ENCODE results near the gene BRIX1. TPM values are rescaled to one million over a fixed set of nuclear protein-coding genes. Genes with fewer than 3 reads are reported as not detected.

Gene BRIX1
- total and polyA plus RNA-seq, 2 of the 13 experiments (the other 11 are each of a cell fraction or from before 2014, with no cell fraction given): 23.6 to 78.4 TPM

GRCh38 chr5:34876275-34876674 lies 39.2 kb upstream of the BRIX1 start:
- BruUV-seq (replicated peaks): no TSS peak
- H3K27me3 ChIP-seq (ENCODE audit: control insufficient read depth in 1 of 2, insufficient read depth in 2 of 2, low read length in 2 of 2): no peaks in the 10 kb centered on the region; a peak in 1 of 5 replicates
- H3K9ac ChIP-seq (ENCODE audit: insufficient read depth, low read depth, low read length): no peak overlapping the region
- ChIA-PET POLR2A (no interaction called here), CTCF (ENCODE audit: low intra/inter-chr PET ratio, low total read pairs) (no interaction called here)
- no peaks in the 10 kb centered on the region for H4K20me1 ChIP-seq (ENCODE audit: insufficient read depth, low read length)
- peaks cover 10% of the 10 kb centered on the region for H3K4me1 ChIP-seq (ENCODE audit: insufficient read depth, low read length)
- FAIRE-seq (no peak), ATAC-seq (no peak), DNase-seq (ENCODE audit: low spot score) (no peak)
- in situ Hi-C loops (cut with HindIII; ENCODE audit: extremely low pct_ligation_motif_present, low pct_unique_long_range_greater_than_20kb) (no loop called here), intact Hi-C loops (cut with micrococcal nuclease; ENCODE audit: unreplicated experiment) (no loop called here)
- H3K27ac ChIP-seq (ENCODE audit: extremely low read length, insufficient read depth, low read length): no peak overlapping the region
- H2AFZ ChIP-seq (ENCODE audit: low read length): no peak overlapping the region
- H3K4me2 ChIP-seq (ENCODE audit: low read depth, low read length): no peak overlapping the region
- H3K4me3 ChIP-seq (replicated peaks in 1 of 3; ENCODE audit: insufficient read depth in 1 of 3, low read depth in 2 of 3, low read length in 3 of 3): no peak overlapping the region
- H3K36me3 ChIP-seq (replicated peaks in 1 of 2; ENCODE audit: control insufficient read depth in 1 of 2, insufficient read depth in 2 of 2, low read length in 2 of 2): no peaks in the 10 kb centered on the region
- H3K9me3 ChIP-seq (ENCODE audit: low read length): peaks cover 7% of the 10 kb centered on the region
- TF ChIP-seq NONO (IDR thresholded peaks at IDR 0.05): no peak
- TF ChIP-seq NONO (CRISPR knock-in tag; conservative IDR thresholded peaks at IDR 0.05): no peak
- peak; percentile 87 for TF ChIP-seq ZNF382 (CRISPR knock-in tag; IDR thresholded peaks at IDR 0.05; ENCODE audit: borderline replicate concordance)
- no peaks in the 10 kb centered on the region for H3K79me2 ChIP-seq (ENCODE audit: insufficient read depth, low read length)

- FAIRE-seq: no peak
- ChIA-PET POLR2A (no interaction called here), CTCF (ENCODE audit: low intra/inter-chr PET ratio, low total read pairs) (no interaction called here)
- Histone ChIP-seq H3K4me1 (ENCODE audit: insufficient read depth, low read length) (no peaks in the 10 kb centered on the region), H3K27ac (ENCODE audit: extremely low read length, insufficient read depth, low read length) (no peak overlapping the region), H3K27me3 (ENCODE audit: control insufficient read depth in 1 of 2, insufficient read depth in 2 of 2, low read length in 2 of 2) (no peaks in the 10 kb centered on the region; a peak in 1 of 5 replicates), H3K36me3 (replicated peaks in 1 of 2; ENCODE audit: control insufficient read depth in 1 of 2, insufficient read depth in 2 of 2, low read length in 2 of 2) (no peaks in the 10 kb centered on the region), H3K9me3 (ENCODE audit: low read length) (peaks cover 4% of the 10 kb centered on the region), H3K9ac (ENCODE audit: insufficient read depth, low read depth, low read length) (no peak overlapping the region), H3K79me2 (ENCODE audit: insufficient read depth, low read length) (no peaks in the 10 kb centered on the region), H4K20me1 (ENCODE audit: insufficient read depth, low read length) (no peaks in the 10 kb centered on the region), H3K4me2 (ENCODE audit: low read depth, low read length) (no peak overlapping the region), H2AFZ (ENCODE audit: low read length) (no peak overlapping the region), H3K4me3 (replicated peaks in 1 of 3; ENCODE audit: insufficient read depth in 1 of 3, low read depth in 2 of 3, low read length in 3 of 3) (no peak overlapping the region)
- in situ Hi-C loops (cut with HindIII; ENCODE audit: extremely low pct_ligation_motif_present, low pct_unique_long_range_greater_than_20kb): no loop called here
- no TSS peak for BruUV-seq (replicated peaks)
- no peak for ATAC-seq
- no peak for DNase-seq (ENCODE audit: low spot score)
- intact Hi-C loops (cut with micrococcal nuclease; ENCODE audit: unreplicated experiment): no loop called here
- no peak for TF ChIP-seq ZSCAN20 (CRISPR knock-in tag; IDR thresholded peaks at IDR 0.05; ENCODE audit: borderline replicate concordance)
- TF ChIP-seq IRX3 (CRISPR knock-in tag; IDR thresholded peaks at IDR 0.05; ENCODE audit: borderline replicate concordance, low read depth): no peak
- no peak for TF ChIP-seq DBP (CRISPR knock-in tag; IDR thresholded peaks at IDR 0.05; ENCODE audit: not compliant biosample characterization)
- no peak for TF ChIP-seq SRSF9 (IDR thresholded peaks at IDR 0.05; ENCODE audit: borderline replicate concordance, insufficient read depth, low read depth, low read length, poor library complexity, severe bottlenecking)
- no peak for TF ChIP-seq ZNF572 (CRISPR knock-in tag; IDR thresholded peaks at IDR 0.05)
- TF ChIP-seq ZNF343 (CRISPR knock-in tag; IDR thresholded peaks at IDR 0.05): no peak
- no peak for TF ChIP-seq ELK4 (CRISPR knock-in tag; IDR thresholded peaks at IDR 0.05; ENCODE audit: borderline replicate concordance)
- no peak for TF ChIP-seq PRDM15 (CRISPR knock-in tag; IDR thresholded peaks at IDR 0.05)
Measured at GRCh38 chr5:34881246-34881645, 34.3 kb upstream of the BRIX1 start.

Data from HepG2 (cell line).